Measurements from ENCODE around the gene TMEM9B.

Gene TMEM9B

DNA sequence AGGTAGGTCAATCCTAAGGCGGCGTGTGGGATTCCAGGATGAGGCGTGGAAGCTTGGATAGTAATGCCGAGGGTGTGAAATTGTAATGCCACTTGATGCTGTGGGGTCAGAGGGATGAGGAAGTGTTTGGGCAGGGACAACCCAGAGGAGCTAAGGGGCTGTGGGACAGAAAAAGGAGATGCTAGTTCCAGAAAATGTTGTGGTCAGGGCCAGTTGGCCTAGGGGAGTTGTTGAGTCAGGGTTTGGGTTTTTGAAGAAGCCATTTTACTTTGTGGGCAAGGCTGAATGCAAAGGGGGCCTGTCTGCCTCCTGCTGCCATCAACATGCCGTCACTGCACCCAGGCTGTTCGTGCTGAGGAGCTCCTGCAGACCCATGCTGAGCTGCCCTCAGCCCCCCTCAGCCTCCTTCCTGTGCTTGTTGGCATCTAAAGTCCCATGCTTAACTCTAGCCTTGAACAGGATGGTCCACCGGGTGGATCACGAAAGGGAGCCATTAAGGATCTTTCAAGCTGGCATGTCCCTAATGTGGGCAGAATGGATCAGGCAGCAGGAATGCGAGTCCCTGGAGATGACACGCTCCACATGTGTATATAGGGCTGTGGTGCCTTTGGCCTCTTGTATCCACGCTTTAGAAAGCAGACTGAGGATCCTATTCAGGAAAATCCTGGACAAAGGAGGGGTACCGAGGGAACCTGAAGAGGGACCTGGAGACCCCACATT lies 33.6 kb downstream of the TMEM9B start:
- no peak for DNase-seq (ENCODE audit: low spot score)

DNA sequence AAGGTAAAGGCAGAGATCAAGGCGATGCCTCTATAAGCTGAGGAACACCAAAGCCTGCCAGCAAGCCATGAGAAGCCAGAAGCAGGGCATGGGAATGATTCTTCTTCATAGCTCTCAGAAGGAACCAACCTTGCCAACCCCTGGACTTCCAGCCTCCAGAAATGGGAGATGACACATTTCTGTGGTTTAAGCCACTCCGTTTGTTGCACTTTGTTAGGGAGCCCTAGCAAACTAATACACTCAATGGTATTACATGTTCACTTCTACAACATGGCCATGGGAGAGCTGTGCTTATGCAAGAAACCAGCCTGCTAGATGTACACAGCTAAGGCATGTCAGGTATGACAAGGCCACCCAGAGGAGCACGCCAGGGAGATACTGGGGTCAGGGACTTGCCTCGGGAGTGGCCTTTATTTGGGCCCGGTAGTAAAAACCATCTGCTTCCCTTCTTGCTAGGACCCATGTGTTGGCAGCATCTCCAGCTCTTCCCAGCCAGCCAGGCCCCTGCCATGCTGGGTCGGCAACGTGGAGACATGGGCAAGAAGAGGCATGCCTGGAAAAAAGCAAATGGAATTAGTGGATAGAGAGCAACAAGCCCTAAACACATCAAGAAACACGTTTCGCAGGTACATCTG lies 35.1 kb downstream of the TMEM9B start:
- DNase-seq (ENCODE audit: low spot score) = no peak

DNA sequence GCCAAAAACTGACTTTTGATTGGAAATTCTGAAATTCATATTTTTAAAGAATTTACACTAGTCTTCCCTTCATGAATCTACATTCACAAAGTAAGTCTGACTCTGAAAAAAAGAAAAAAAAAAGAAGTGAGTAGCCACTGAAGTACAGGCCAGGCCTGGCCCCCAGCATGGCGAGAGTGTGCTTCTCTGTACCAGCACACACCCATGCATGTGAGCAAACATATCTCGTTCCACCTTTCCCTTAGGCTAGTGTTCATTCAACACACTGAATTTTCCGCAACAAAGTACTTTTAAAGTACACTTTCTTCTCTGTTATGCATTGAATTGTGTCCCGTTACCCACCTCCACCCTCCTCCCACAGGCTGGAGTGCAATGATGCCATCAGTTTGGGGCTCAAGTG lies 36.0 kb downstream of the TMEM9B start:
- no peak for DNase-seq (ENCODE audit: low spot score)

DNA sequence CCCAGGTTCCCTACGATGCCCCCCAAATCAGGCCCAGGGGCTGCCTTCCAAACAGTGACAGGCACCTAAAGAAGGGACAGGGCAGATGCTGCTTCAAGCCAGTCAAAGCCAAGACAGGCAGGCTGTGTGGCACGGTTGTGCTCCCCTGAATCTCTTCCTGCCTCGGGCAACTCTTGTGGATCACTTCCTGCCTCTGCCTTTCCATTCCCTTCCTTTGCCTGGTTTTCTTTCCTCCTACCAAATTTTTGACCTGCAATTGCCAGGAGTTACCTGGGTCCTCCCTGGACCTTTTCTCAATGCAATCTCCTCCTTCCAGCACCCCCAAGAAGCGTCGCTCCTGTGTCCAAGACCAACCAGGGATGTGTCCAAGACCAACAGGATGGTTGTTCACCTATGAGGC lies 37.0 kb downstream of the TMEM9B start:
- DNase-seq (ENCODE audit: low spot score) = no peak

DNA sequence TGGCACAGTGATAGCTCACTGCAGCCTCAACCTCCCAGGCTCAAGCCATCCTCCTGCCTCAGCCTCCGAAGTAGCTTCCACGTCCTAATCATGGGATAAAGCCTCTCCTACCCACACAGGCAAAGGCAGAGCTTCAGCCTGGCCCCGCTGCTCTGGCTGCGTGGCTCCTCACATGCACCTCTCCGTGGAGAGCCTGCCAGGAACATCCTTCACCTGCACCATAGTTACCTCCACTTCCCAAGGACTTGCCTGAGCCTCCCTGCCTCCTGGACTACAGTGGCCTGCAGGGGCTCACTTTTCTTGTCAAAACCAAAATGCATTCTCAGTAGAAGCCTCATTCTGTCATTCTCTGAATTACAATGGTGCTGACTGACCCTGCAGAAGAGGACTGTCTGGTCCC lies 38.0 kb downstream of the TMEM9B start:
- no peak for DNase-seq (ENCODE audit: low spot score)

GRCh38 chr11:8925711-8926110 lies 38.5 kb downstream of the TMEM9B start:
- DNase-seq (ENCODE audit: low spot score) = no peak

DNA sequence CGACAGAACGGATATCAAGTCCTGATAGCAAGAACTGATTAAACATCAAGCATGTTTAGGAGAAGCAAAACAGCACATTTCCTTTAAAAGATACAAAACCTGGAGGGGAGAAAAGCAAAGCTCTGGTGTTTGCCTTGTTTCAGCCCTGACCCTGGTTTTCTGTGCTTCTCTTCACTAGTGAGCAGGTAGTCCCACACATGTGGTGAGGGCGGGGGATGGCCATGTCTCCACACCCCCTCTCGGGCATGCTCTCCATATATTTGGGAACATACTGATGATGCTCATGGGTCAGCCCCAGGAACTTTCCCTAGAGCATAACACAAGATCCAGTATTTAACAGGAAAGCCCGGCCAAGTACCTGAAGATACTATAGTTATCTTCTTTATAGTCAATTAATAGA lies 41.6 kb downstream of the TMEM9B start:
- no peak for DNase-seq (ENCODE audit: low spot score)

DNA sequence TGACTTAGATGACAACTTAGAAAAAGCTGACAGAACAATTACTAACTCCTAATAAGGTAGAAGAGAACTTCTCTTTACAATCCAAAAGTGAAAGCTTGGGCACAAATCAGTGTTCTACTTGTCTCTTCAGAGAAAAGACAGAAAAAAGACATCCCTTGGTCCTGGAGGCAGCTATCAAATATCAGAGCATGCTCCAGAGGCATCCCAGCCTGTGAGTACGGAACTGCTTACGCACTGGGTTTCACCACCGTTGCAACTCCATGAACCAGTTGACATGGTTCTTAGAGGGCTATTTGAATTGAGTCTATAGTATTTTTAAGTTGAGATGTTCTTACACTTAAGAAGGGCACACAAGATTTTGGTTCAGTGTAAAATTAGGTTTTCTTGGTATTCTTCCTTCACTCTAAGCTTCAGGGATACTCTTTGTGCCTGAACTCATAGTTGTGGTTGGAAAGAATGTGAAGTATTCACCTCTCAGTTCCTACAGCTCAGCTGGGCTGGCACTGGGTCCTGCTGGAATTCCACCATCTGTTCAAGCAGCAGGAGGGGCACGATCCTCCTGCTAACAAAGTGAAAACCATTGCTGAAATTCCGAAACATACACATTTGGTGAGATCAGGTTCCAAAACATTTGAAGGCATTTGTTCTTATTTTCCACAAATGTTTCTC lies 47.0 kb downstream of the TMEM9B start:
- DNase-seq (ENCODE audit: low spot score) = no peak

GRCh38 chr11:8914661-8915018 lies 49.6 kb downstream of the TMEM9B start:
- DNase-seq (ENCODE audit: low spot score) = no peak

DNA sequence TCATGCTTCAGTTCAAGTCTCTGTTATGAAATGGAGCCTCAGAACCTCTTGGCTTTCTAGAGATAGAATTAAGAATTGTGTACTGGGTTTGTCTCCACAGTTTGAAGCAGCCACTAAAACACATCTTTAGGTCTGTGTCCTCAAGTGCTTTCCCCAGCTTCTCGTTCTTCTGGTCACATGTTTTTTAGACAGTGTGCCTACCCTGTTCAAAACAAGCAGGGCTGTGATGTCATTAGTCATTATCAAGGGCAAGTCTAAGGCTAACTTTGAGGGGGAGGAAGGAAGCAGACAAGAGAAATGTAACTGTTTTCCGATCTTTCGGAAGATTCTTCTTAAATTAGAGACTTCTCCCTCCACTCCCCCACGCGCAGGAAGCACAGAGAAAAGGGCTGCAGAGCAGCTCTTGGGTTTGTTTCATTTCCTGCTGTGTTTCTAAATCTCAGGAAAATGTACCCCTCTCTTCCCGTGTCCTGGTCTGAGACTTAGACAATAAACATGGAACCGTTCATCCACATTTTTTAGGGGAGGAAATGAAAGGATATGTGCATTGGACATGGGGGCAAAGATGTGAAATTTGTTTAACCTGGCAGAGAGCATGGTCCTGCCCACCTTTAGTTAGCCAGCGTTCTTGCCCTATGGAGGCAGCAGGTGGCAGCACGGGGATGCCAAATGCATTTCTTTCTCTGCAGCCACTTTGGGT lies 50.1 kb downstream of the TMEM9B start:
- DNase-seq (ENCODE audit: low spot score) = peak; percentile 54

DNA sequence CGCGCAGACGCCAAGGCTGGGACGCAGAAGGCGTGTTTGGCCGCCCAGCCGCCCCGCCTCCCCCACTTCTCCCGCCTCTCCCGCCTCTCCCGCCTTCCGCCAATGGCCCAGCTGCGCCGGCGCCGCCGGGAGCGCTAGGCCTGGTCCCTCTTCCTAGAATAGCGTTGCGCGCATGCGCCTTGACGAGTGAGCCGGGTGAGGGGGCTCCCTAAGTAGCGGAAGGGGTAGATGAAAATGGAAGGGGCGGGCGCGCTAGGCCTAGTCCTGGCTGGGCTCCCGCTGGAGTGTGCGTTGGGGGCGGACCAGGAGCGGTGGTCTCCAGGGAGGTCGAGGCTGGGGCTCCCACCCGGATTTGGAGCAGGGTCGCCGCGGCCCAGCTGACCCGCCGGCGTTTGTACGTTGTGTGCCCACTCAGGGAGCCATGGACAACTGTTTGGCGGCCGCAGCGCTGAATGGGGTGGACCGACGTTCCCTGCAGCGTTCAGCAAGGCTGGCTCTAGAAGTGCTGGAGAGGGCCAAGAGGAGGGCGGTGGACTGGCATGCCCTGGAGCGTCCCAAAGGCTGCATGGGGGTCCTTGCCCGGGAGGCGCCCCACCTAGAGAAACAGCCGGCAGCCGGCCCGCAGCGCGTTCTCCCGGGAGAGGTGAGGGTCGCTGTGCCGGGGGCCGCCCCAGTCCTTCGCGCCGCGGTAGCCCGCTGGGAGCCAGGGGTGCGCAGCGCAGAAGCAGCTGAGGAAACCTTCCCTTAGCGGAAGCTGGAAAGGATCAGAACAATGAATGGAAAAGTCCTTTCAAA lies 53.0 kb downstream of the TMEM9B start, which contains the start of gene AKIP1:
Gene AKIP1 (plus strand): TSS at position 161 of the 795 bp plus-strand sequence. CDS start 261 bp downstream, at position 422.
- DNase-seq (ENCODE audit: low spot score) = peak; percentile 99

DNA sequence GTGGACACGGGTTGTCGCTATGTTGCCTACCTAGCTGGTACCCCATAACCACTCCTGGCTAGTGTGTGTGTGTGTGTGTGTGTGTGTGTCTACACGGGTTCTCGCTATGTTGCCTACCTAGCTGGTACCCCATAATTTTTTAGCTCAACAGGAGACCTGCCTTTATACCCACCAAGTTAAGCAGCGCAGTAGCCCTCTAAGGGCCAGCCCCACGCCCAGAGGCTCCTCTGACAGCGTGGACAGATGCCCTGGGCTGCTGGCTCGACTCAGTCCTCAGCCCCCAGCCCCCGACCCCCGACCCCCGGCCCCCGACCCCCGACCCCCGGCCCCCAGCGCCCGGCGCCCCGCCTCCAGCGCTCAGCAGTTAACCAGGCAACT lies 53.6 kb downstream of the TMEM9B start:
- DNase-seq (ENCODE audit: low spot score) = peak; percentile 26

DNA sequence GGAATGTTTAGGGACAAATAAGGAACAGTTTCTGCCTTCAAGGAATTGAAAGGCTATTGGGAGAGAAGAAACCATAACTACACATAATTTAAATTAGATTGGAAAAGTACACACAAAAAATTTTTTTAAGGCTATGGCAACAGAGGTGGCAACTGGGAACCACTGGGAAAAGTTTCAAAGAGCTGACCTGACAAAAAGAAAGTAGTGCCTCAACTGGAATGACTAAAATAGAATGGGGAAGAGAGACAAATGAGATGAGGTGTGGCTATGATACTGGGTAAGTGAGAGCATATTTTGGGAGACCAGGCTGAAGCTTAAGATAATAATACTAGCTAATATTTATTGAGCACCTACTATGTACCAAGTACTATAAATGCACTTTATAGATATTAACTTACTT lies 56.1 kb downstream of the TMEM9B start:
- no peak for DNase-seq (ENCODE audit: low spot score)

GRCh38 chr11:8907116-8907515 lies 57.1 kb downstream of the TMEM9B start:
- DNase-seq (ENCODE audit: low spot score) = no peak

GRCh38 chr11:8905528-8906165 lies 58.6 kb downstream of the TMEM9B start:
- no peak for DNase-seq (ENCODE audit: low spot score)

- no peak for DNase-seq (ENCODE audit: low spot score)
These were observed 65.0 kb downstream of the TMEM9B start for GRCh38 chr11:8899119-8899753.
